Heart right ventricle (tissue), 16 donors: ENCODE measurements around the gene RUFY2. TPM values are rescaled to one million over a fixed set of nuclear protein-coding genes. Genes with fewer than 3 reads are reported as not detected.

ENCODE experiments used
- ATAC-seq, 8 donors: fragments of 200-7000 bp; cut with Tn5 transposase; one replicate each; pipeline ENCODE4 v1.9.1; 2020; ENCODE audit warnings: mild to moderate bottlenecking in 8 of 8, moderate library complexity in 8 of 8, moderate number of reproducible peaks in 1 of 8
- DNase-seq, 2 donors: peaks; one replicate each; pipeline ENCODE4 v3.0.0-alpha.2; 2020
- H3K27ac ChIP-seq, 10 donors: fragments of 200-600 bp; sonication (generic) in 2 of 10; one replicate each; pipeline versions ENCODE4 v1.5.0 to v1.8.0; 2020 to 2022; ENCODE audit warnings: mild to moderate bottlenecking in 3 of 10
- H3K27me3 ChIP-seq, 7 donors: fragments of 200-600 bp; one replicate each; pipeline ENCODE4 v1.8.0; 2021 to 2022; ENCODE audit warnings: mild to moderate bottlenecking in 2 of 7
- H3K36me3 ChIP-seq, 9 donors: fragments of 200-600 bp; sonication (generic) in 1 of 9; one replicate each; pipeline versions ENCODE4 v1.5.0 to v1.8.0; 2020 to 2022; ENCODE audit warnings: mild to moderate bottlenecking in 2 of 9
- H3K4me1 ChIP-seq, 9 donors: fragments of 200-600 bp; sonication (generic) in 1 of 9; one replicate each; pipeline versions ENCODE4 v1.5.0 to v1.8.0; 2020 to 2022; ENCODE audit warnings: mild to moderate bottlenecking in 4 of 9
- H3K4me3 ChIP-seq, 10 donors: fragments of 200-600 bp; sonication (generic) in 2 of 10; one replicate each; pipeline versions ENCODE4 v1.5.0 to v1.8.0; 2020 to 2022; ENCODE audit warnings: mild to moderate bottlenecking in 7 of 10, moderate library complexity in 2 of 10
- H3K9me3 ChIP-seq, 11 donors: fragments of 200-600 bp in 10 of 11; sonication (generic) in 2 of 11; one replicate each; pipeline versions ENCODE4 v1.5.0 to v1.8.0; 2013 to 2022; ENCODE audit warnings: mild to moderate bottlenecking in 2 of 11, control low read depth in 1 of 11, moderate library complexity in 1 of 11
- CTCF ChIP-seq, 9 donors: fragments of 200-600 bp; sonication (generic) in 2 of 9; IDR thresholded peaks; one replicate each; pipeline versions ENCODE4 v1.5.0 to v1.8.0; 2021 to 2022; ENCODE audit warnings: antibody characterized with exemption in 9 of 9, mild to moderate bottlenecking in 5 of 9, moderate library complexity in 1 of 9
- WGBS, 2 donors: extraction: QIAGEN DNeasy Blood & Tissue Kit; methylation state at CpG; one replicate each; pipeline ENCODE4 v1.1.7; 2013; ENCODE audit warnings: inconsistent platforms in 1 of 2; 5-methylcytosine and 5-hydroxymethylcytosine counted together
- intact Hi-C, 10 donors: fragments of 100-400 bp; cut with DNase I; formaldehyde crosslinking; loops; one replicate each; pipeline versions ENCODE4 v1.11.1 to v1.14.2; 2022
- polyA plus RNA-seq, 2 donors: library from polyadenylated mRNA; stranded (reverse); fragments of 200-250 nt; gene quantifications; one replicate each; pipeline ENCODE4 v1.2.3, GENCODE V29; 2013
- total RNA-seq, 10 donors: library from RNA; stranded (reverse); fragmentation: NEBNext Ultra II Directional in 3 of 10; extraction: Animal tissue kit (Norgen Biotek cat#: 25700) in 3 of 10; gene quantifications; one replicate each; pipeline versions ENCODE4 v1.2.1 to v1.2.4, GENCODE V29; 2021 to 2023
- donor health status: Arrhythmogenic right ventricular cardiomyopathy.
- donor health status: ischemic (EF 13 %, LVEDD 7.1; RV severe dilation, severe dysfunction).
- donor health status: healthy with polysubstance abuse.
- donor health status: DM: no; HTN: yes; CAD: no.
- donor health status: DM: no; HTN: no; CAD: no.
- donor health status: ischemic (EF 25% LVEDD 6.9; RV normal size, moderate dysfunction).
- donor health status: ischemic (EF 25% LVEDD 5.7; RV mildly dilated, moderate dysfunction).
- donor health status: healthy.
- donor health status: DM: yes; HTN: yes; CAD: no.
- donor health status: Ischemic cardiomyopathy.
- donor health status: ischemic (EF 35%, LVEDD 5.7; RV mildly dilated, moderate dysfunction).
- donor health status: nonischemic (EF 11% LVEDD 7.7; RV severe dilation, severe dysfunction).
- donor health status: DM: yes; HTN: yes; CAD: no.
- donor health status: PGD.
- donor health status: ischemic (EF 29% LVEDD 5.4; RV normal size, mild dysfunction).
- donor health status: nonischemic (EF 23%, LVEDD 6.1; RV moderate dilation, normal function).

RUFY2 gene
- total and polyA plus RNA-seq, 12 donors = 2.6 to 11.6 (median 8.3) TPM

DNA sequence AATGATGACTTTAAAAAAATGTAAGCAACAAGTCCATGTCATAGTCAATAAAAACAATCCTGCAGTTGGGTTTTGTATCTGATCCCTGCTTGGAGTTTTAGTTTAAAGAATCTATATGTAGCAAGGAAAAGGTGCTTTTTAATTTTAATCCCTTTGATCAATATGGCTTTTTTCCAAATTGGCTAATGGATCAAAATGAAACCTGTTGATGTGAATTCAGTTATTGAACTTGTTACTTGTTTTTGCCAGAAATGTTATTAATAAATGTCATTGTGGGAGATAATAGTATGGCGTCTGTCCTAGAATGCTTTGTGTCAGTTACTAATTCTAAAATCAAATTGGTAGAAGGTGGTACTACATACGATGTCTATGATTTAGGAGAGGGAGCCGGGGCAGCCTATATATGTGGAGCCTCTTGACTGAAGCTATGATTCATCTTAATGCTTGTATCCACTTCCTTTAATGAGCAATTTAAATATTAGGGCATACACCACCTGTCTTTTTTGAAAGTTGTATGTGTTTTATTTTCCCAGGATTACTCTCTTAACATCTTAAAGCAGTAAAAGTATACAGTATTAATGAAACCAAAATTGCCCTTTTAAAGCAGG, 64.1 kb downstream of the RUFY2 start:
- H3K4me3 ChIP-seq = no peak overlapping the region
- no peaks in the 10 kb centered on the region for H3K9me3 ChIP-seq
- H3K27me3 ChIP-seq = no peaks in the 10 kb centered on the region
- 86 to 95% methylated on average over 3 of the region's 3 CpGs for WGBS, 2 donors
- DNase-seq = no peak
- no peak for TF ChIP-seq CTCF (IDR thresholded peaks at IDR 0.05)
- H3K36me3 ChIP-seq = peaks cover 0 to 100% (median 78%) of the 10 kb centered on the region in 9 donors
- peaks cover 0 to 22% (median 8%) of the 10 kb centered on the region in 9 donors for H3K4me1 ChIP-seq
- no peak for ATAC-seq
- no peak overlapping the region for H3K27ac ChIP-seq
- intact Hi-C loops = loop anchor here in 1 of 10 donors (10.0 kb wide), 1 partner anchor 422 kb away; no protein-coding TSS in a partner anchor

- Histone ChIP-seq H3K27ac (no peak overlapping the region), H3K9me3 (no peaks in the 10 kb centered on the region), H3K4me1 (peaks cover 0 to 47% (median 33%) of the 10 kb centered on the region in 9 donors), H3K27me3 (no peaks in the 10 kb centered on the region), H3K36me3 (peaks cover 0 to 83% (median 69%) of the 10 kb centered on the region in 9 donors), H3K4me3 (no peak overlapping the region)
- DNase-seq (no peak), ATAC-seq (no peak)
- intact Hi-C loops = loop anchor here in 1 of 10 donors (10.0 kb wide), 1 partner anchor 424 kb away; no protein-coding TSS in a partner anchor
- WGBS, 2 donors = 92 to 94% methylated on average over 8 of the region's 8 CpGs
- TF ChIP-seq CTCF (IDR thresholded peaks at IDR 0.05) = no peak
Observed at GRCh38 chr10:68340358-68341080, 66.6 kb downstream of the RUFY2 start.

DNA sequence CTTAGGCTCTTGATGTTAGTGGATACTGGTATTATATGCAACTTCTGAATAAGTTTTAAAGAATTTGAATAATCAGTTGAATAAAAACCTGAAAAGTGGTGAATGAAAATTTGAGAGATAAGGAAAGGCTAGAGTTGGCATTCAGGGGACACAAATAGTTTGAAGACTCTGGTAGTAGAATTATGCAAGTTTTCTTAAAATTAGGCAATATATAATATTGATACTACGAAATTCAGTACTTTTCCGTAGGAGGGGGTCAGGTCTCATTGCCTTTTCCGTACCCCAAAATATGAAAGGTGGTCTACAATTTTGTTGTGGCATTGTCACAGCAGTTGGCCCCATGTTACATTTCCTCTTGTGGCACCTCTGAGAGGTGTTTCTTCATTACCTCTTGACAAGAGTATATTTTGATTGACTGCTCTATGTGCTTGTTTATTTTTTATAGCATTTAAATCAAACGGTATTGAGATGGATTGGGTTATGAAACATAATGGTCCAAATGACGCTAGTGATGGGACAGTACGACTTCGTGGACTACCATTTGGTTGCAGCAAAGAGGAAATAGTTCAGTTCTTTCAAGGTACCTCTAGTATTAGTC, 70.2 kb downstream of the RUFY2 start:
- ATAC-seq = no peak
- Histone ChIP-seq H3K27me3 (no peaks in the 10 kb centered on the region), H3K36me3 (peaks cover 0 to 47% (median 37%) of the 10 kb centered on the region in 9 donors), H3K9me3 (no peaks in the 10 kb centered on the region), H3K27ac (no peak overlapping the region), H3K4me1 (peaks cover 0 to 69% (median 55%) of the 10 kb centered on the region in 9 donors), H3K4me3 (peak overlapping the region in 2 of 10 donors; percentile 87 to 88)
- WGBS, 2 donors = 67 to 68% methylated on average over 7 of the region's 7 CpGs
- TF ChIP-seq CTCF (IDR thresholded peaks at IDR 0.05) = no peak
- DNase-seq = no peak
- intact Hi-C loops = loop anchor here in 4 of 10 donors (10.0 kb wide), 3 partner anchors 262 to 452 kb away; partner anchors contain the start of genes HERC4 (in 2 of the 4), SIRT1 (in 2 of the 4) and CCAR1 (in 1 of the 4)
